ENCODE results near the gene DPYD.

Gene DPYD

GRCh38 chr1:97063532-97063931 is 857.3 kb downstream of the DPYD start:
- no peak for TF ChIP-seq CTCF (IDR thresholded peaks at IDR 0.05; ENCODE audit: poor library complexity, severe bottlenecking)
- Histone ChIP-seq H3K27ac (ENCODE audit: poor library complexity, severe bottlenecking) (no peak overlapping the region), H3K4me1 (ENCODE audit: insufficient read depth, poor library complexity, severe bottlenecking) (no peaks in the 10 kb centered on the region), H3K36me3 (ENCODE audit: low read depth) (no peaks in the 10 kb centered on the region), H3K4me3 (ENCODE audit: severe bottlenecking) (no peak overlapping the region), H3K9me3 (ENCODE audit: severe bottlenecking) (no peaks in the 10 kb centered on the region), H3K27me3 (ENCODE audit: insufficient read depth, poor library complexity, severe bottlenecking) (no peaks in the 10 kb centered on the region)
- no peak for DNase-seq (ENCODE audit: low spot score)
- ATAC-seq (ENCODE audit: low read depth), result no peak

- H3K27ac ChIP-seq (ENCODE audit: poor library complexity, severe bottlenecking), result no peak overlapping the region
Observed at GRCh38 chr1:97061604-97062003, 859.2 kb downstream of the DPYD start.

GRCh38 chr1:97056386-97056785 is 864.4 kb downstream of the DPYD start:
- Histone ChIP-seq H3K9me3 (ENCODE audit: severe bottlenecking) (no peaks in the 10 kb centered on the region), H3K27ac (ENCODE audit: poor library complexity, severe bottlenecking) (no peak overlapping the region), H3K4me1 (ENCODE audit: insufficient read depth, poor library complexity, severe bottlenecking) (no peaks in the 10 kb centered on the region), H3K36me3 (ENCODE audit: low read depth) (no peaks in the 10 kb centered on the region), H3K4me3 (ENCODE audit: severe bottlenecking) (no peak overlapping the region), H3K27me3 (ENCODE audit: insufficient read depth, poor library complexity, severe bottlenecking) (no peaks in the 10 kb centered on the region)
- no peak for TF ChIP-seq CTCF (IDR thresholded peaks at IDR 0.05; ENCODE audit: poor library complexity, severe bottlenecking)
- ATAC-seq (ENCODE audit: low read depth) (no peak), DNase-seq (ENCODE audit: low spot score) (no peak)

More at GRCh38 chr1:97061604-97062003, 859.2 kb downstream of the DPYD start:
- DNase-seq (ENCODE audit: low spot score), result no peak
- H3K36me3 ChIP-seq (ENCODE audit: low read depth), result no peaks in the 10 kb centered on the region
- H3K4me1 ChIP-seq (ENCODE audit: insufficient read depth, poor library complexity, severe bottlenecking), result no peaks in the 10 kb centered on the region
- no peak for ATAC-seq (ENCODE audit: low read depth)
- no peak for TF ChIP-seq CTCF (IDR thresholded peaks at IDR 0.05; ENCODE audit: poor library complexity, severe bottlenecking)
- H3K4me3 ChIP-seq (ENCODE audit: severe bottlenecking), result no peak overlapping the region
- no peaks in the 10 kb centered on the region for H3K9me3 ChIP-seq (ENCODE audit: severe bottlenecking)
- no peaks in the 10 kb centered on the region for H3K27me3 ChIP-seq (ENCODE audit: insufficient read depth, poor library complexity, severe bottlenecking)

GRCh38 chr1:97053268-97053667 is 867.6 kb downstream of the DPYD start:
- TF ChIP-seq CTCF (IDR thresholded peaks at IDR 0.05; ENCODE audit: poor library complexity, severe bottlenecking), result no peak
- Histone ChIP-seq H3K27ac (ENCODE audit: poor library complexity, severe bottlenecking) (no peak overlapping the region), H3K4me1 (ENCODE audit: insufficient read depth, poor library complexity, severe bottlenecking) (peaks cover 4% of the 10 kb centered on the region), H3K27me3 (ENCODE audit: insufficient read depth, poor library complexity, severe bottlenecking) (no peaks in the 10 kb centered on the region), H3K4me3 (ENCODE audit: severe bottlenecking) (no peak overlapping the region), H3K36me3 (ENCODE audit: low read depth) (no peaks in the 10 kb centered on the region), H3K9me3 (ENCODE audit: severe bottlenecking) (no peaks in the 10 kb centered on the region)
- DNase-seq (ENCODE audit: low spot score), result no peak
- no peak for ATAC-seq (ENCODE audit: low read depth)

- DNase-seq (ENCODE audit: low spot score) (no peak), ATAC-seq (ENCODE audit: low read depth) (no peak)
- no peaks in the 10 kb centered on the region for H3K27me3 ChIP-seq (ENCODE audit: insufficient read depth, poor library complexity, severe bottlenecking)
- H3K4me3 ChIP-seq (ENCODE audit: severe bottlenecking), result no peak overlapping the region
- H3K4me1 ChIP-seq (ENCODE audit: insufficient read depth, poor library complexity, severe bottlenecking), result peaks cover 4% of the 10 kb centered on the region
- H3K27ac ChIP-seq (ENCODE audit: poor library complexity, severe bottlenecking), result no peak overlapping the region
- H3K9me3 ChIP-seq (ENCODE audit: severe bottlenecking), result no peaks in the 10 kb centered on the region
- H3K36me3 ChIP-seq (ENCODE audit: low read depth), result no peaks in the 10 kb centered on the region
- TF ChIP-seq CTCF (IDR thresholded peaks at IDR 0.05; ENCODE audit: poor library complexity, severe bottlenecking), result no peak
Observed at GRCh38 chr1:97051823-97052222, 869.0 kb downstream of the DPYD start.

Measured in RWPE2 (cell line).